GM12892 (cell line): Measurements from ENCODE around the gene KANTR.

Source experiments
- POLR2AphosphoS5 ChIP-seq: IDR thresholded peaks from 2 replicates; pipeline ENCODE4 v1.6.1; 2011; ENCODE audit warnings: low read depth, low read length, control low read depth
- TAF1 ChIP-seq: IDR thresholded peaks from 2 replicates; pipeline ENCODE4 v1.6.1; 2011; ENCODE audit warnings: low read depth, mild to moderate bottlenecking, control low read depth, low read length, borderline replicate concordance

GRCh38 chrX:53126377-53126776, 32.4 kb downstream of the KANTR start:
- TF ChIP-seq POLR2AphosphoS5 (no peak), TAF1 (no peak)
